ENCODE results near the gene HOXB8.

The HOXB8 gene

GRCh38 chr17:48627118-48627597 is 12.1 kb upstream of the HOXB8 start:
- DNase-seq (ENCODE audit: low spot score) (no peak), ATAC-seq (ENCODE audit: low read depth) (no peak)
- TF ChIP-seq CTCF (IDR thresholded peaks at IDR 0.05; ENCODE audit: poor library complexity, severe bottlenecking), result no peak
- no peaks in the 10 kb centered on the region for H3K9me3 ChIP-seq (ENCODE audit: severe bottlenecking)
- H3K4me3 ChIP-seq (ENCODE audit: severe bottlenecking), result no peak overlapping the region
- H3K36me3 ChIP-seq (ENCODE audit: low read depth), result no peaks in the 10 kb centered on the region
- peaks cover 61% of the 10 kb centered on the region for H3K27me3 ChIP-seq (ENCODE audit: insufficient read depth, poor library complexity, severe bottlenecking)
- H3K27ac ChIP-seq (ENCODE audit: poor library complexity, severe bottlenecking), result no peak overlapping the region
- H3K4me1 ChIP-seq (ENCODE audit: insufficient read depth, poor library complexity, severe bottlenecking), result no peaks in the 10 kb centered on the region

GRCh38 chr17:48626245-48627117 is 11.4 kb upstream of the HOXB8 start, which contains the start of gene HOXB9:
HOXB9 (minus strand) TSS chr17:48626358; CDS start chr17:48626269, 89 bp downstream.
- peak within 1 kb of the TSS; percentile 33 for H3K27ac ChIP-seq (ENCODE audit: poor library complexity, severe bottlenecking)
- DNase-seq (ENCODE audit: low spot score) (no peak), ATAC-seq (ENCODE audit: low read depth) (peak; percentile 51)
- no peak for TF ChIP-seq CTCF (IDR thresholded peaks at IDR 0.05; ENCODE audit: poor library complexity, severe bottlenecking)
- H3K36me3 ChIP-seq (ENCODE audit: low read depth), result no peaks in the 10 kb centered on the region
- H3K9me3 ChIP-seq (ENCODE audit: severe bottlenecking), result no peaks in the 10 kb centered on the region
- H3K4me3 ChIP-seq (ENCODE audit: severe bottlenecking), result peak within 1 kb of the TSS; percentile 57
- H3K4me1 ChIP-seq (ENCODE audit: insufficient read depth, poor library complexity, severe bottlenecking), result no peaks in the 10 kb centered on the region
- H3K27me3 ChIP-seq (ENCODE audit: insufficient read depth, poor library complexity, severe bottlenecking), result peaks cover 62% of the 10 kb centered on the region

GRCh38 chr17:48625495-48626244 is 10.6 kb upstream of the HOXB8 start:
- Histone ChIP-seq H3K4me1 (ENCODE audit: insufficient read depth, poor library complexity, severe bottlenecking) (no peaks in the 10 kb centered on the region), H3K27me3 (ENCODE audit: insufficient read depth, poor library complexity, severe bottlenecking) (peaks cover 61% of the 10 kb centered on the region), H3K9me3 (ENCODE audit: severe bottlenecking) (no peaks in the 10 kb centered on the region), H3K27ac (ENCODE audit: poor library complexity, severe bottlenecking) (peak overlapping the region; percentile 33), H3K4me3 (ENCODE audit: severe bottlenecking) (peak overlapping the region; percentile 57), H3K36me3 (ENCODE audit: low read depth) (no peaks in the 10 kb centered on the region)
- no peak for TF ChIP-seq CTCF (IDR thresholded peaks at IDR 0.05; ENCODE audit: poor library complexity, severe bottlenecking)
- peak; percentile 83 for ATAC-seq (ENCODE audit: low read depth)
- DNase-seq (ENCODE audit: low spot score), result no peak

- peak overlapping the region; percentile 57 for H3K4me3 ChIP-seq (ENCODE audit: severe bottlenecking)
- H3K36me3 ChIP-seq (ENCODE audit: low read depth), result no peaks in the 10 kb centered on the region
- H3K27me3 ChIP-seq (ENCODE audit: insufficient read depth, poor library complexity, severe bottlenecking), result peaks cover 64% of the 10 kb centered on the region
- DNase-seq (ENCODE audit: low spot score) (no peak), ATAC-seq (ENCODE audit: low read depth) (peak; percentile 23)
- no peaks in the 10 kb centered on the region for H3K9me3 ChIP-seq (ENCODE audit: severe bottlenecking)
- H3K4me1 ChIP-seq (ENCODE audit: insufficient read depth, poor library complexity, severe bottlenecking), result no peaks in the 10 kb centered on the region
- peak overlapping the region; percentile 33 for H3K27ac ChIP-seq (ENCODE audit: poor library complexity, severe bottlenecking)
- TF ChIP-seq CTCF (IDR thresholded peaks at IDR 0.05; ENCODE audit: poor library complexity, severe bottlenecking), result no peak
Measured at GRCh38 chr17:48624544-48625494, 9.7 kb upstream of the HOXB8 start.

Data from RWPE2 (cell line).